ENCODE results near the gene PAQR5.

DNA sequence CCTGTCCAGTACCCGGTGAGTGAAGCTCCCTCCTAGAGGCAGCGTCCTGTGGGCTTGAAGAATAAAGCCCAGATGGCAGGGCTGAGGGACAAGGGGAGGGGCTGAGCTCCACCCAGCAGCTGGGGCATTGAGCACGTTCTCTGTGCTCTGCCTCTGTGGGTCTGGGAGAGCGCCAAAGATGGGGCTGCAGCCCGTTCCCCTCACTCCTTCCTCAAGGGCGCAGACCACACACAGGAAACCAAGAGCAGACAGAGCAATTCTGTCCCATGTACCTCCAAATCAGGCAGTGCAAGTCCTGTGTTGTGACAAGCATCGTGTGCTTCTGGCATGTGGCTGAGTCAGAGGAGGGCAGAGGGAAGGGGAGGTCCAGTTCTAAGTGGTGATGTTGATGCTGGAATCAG is 99.8 kb downstream of the PAQR5 start:
- TF ChIP-seq POLR2A (IDR thresholded peaks at IDR 0.05): no peak
- TF ChIP-seq CTCF (IDR thresholded peaks at IDR 0.05): no peak
